IMR-90 (cell line): ENCODE measurements around the gene MYOCD.

Experiments used
- CTCF ChIP-seq: conservative IDR thresholded peaks from 2 replicates; pipeline ENCODE4 v1.5.1; 2012; ENCODE audit warnings: mild to moderate bottlenecking, low read depth, low read length, improper control_type of control experiment
- FOS ChIP-seq: fragments of 150-350 bp; IDR thresholded peaks from 2 replicates; pipeline ENCODE4 v1.6.1; 2016; ENCODE audit warnings: low read depth, low read length
- MAFK ChIP-seq: IDR thresholded peaks from 2 replicates; pipeline ENCODE4 v1.6.1; 2012; ENCODE audit warnings: low read depth, low read length, improper control_type of control experiment
- MAZ ChIP-seq: IDR thresholded peaks from 2 replicates; pipeline ENCODE4 v1.6.1; 2012; ENCODE audit warnings: low read depth, mild to moderate bottlenecking, low read length, improper control_type of control experiment, moderate library complexity, borderline replicate concordance
- NFE2L2 ChIP-seq: fragments of 150-350 bp; IDR thresholded peaks from 2 replicates; pipeline ENCODE4 v1.6.1; 2016; ENCODE audit warnings: low read depth, mild to moderate bottlenecking, low read length
- POLR2A ChIP-seq: IDR thresholded peaks from 2 replicates; pipeline ENCODE4 v1.6.1; 2012; ENCODE audit warnings: mild to moderate bottlenecking, low read depth, low read length
- RAD21 ChIP-seq: IDR thresholded peaks from 2 replicates; pipeline ENCODE4 v1.6.1; 2012; ENCODE audit warnings: low read length, improper control_type of control experiment
- RCOR1 ChIP-seq: IDR thresholded peaks from 2 replicates; pipeline ENCODE4 v1.6.1; 2012; ENCODE audit warnings: mild to moderate bottlenecking, low read length, improper control_type of control experiment; ENCODE audit not compliant: insufficient replicate concordance
- SMC3 ChIP-seq: fragments of 150-350 bp; IDR thresholded peaks from 2 replicates; pipeline ENCODE4 v1.6.1; 2016; ENCODE audit warnings: low read depth, mild to moderate bottlenecking, antibody characterized with exemption, low read length, moderate library complexity
- TF ChIP-seq, protein P1 (sequence below): fragments of 150-350 bp; IDR thresholded peaks from 2 replicates; pipeline ENCODE4 v1.6.1; 2016; ENCODE audit warnings: low read depth, mild to moderate bottlenecking, low read length, moderate library complexity, borderline replicate concordance

- TF ChIP-seq CTCF: no peak
- TF ChIP-seq, protein P1, sequence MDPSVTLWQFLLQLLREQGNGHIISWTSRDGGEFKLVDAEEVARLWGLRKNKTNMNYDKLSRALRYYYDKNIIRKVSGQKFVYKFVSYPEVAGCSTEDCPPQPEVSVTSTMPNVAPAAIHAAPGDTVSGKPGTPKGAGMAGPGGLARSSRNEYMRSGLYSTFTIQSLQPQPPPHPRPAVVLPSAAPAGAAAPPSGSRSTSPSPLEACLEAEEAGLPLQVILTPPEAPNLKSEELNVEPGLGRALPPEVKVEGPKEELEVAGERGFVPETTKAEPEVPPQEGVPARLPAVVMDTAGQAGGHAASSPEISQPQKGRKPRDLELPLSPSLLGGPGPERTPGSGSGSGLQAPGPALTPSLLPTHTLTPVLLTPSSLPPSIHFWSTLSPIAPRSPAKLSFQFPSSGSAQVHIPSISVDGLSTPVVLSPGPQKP: no peak
- no peak for TF ChIP-seq MAZ
- no peak for TF ChIP-seq RAD21
- no peak for TF ChIP-seq RCOR1
- TF ChIP-seq FOS: no peak
- TF ChIP-seq POLR2A: no peak
- no peak for TF ChIP-seq SMC3
- TF ChIP-seq NFE2L2: no peak
- TF ChIP-seq MAFK: no peak
These were observed 66.7 kb downstream of the MYOCD start for GRCh38 chr17:12732366-12732765.
